ENCODE measurements around the gene NEU4.

NEU4 gene

GRCh38 chr2:241863536-241863954 lies 54.6 kb downstream of the NEU4 start:
- DNase-seq (ENCODE audit: low read depth, low spot score): no peak

GRCh38 chr2:241864168-241864849 lies 55.3 kb downstream of the NEU4 start:
- DNase-seq (ENCODE audit: low read depth, low spot score): no peak

GRCh38 chr2:241864850-241865213 lies 55.8 kb downstream of the NEU4 start:
- no peak for DNase-seq (ENCODE audit: low read depth, low spot score)

- DNase-seq (ENCODE audit: low read depth, low spot score): no peak
Measured at GRCh38 chr2:241865416-241865956, 56.5 kb downstream of the NEU4 start.

GRCh38 chr2:241865957-241866789 lies 57.2 kb downstream of the NEU4 start:
- DNase-seq (ENCODE audit: low read depth, low spot score): no peak
